Suprapubic skin (tissue), 4 donors: Measurements from ENCODE around the gene PARN. TPM values are rescaled to one million over a fixed set of nuclear protein-coding genes. Genes with fewer than 3 reads are reported as not detected.
A peak's percentile ranks its signal among the peaks of the same experiment; 100 is the strongest.

Source experiments
- DNase-seq, 2 donors: peaks; one replicate each; pipeline ENCODE4 v3.0.0-alpha.2; 2019; ENCODE audit warnings: low spot score in 2 of 2
- H3K27ac ChIP-seq: fragments of 200-600 bp; sonication (generic); one replicate; pipeline ENCODE4 v1.5.1; 2019
- H3K27me3 ChIP-seq: fragments of 200-600 bp; sonication (generic); one replicate; pipeline ENCODE4 v1.5.1; 2019
- H3K36me3 ChIP-seq: fragments of 200-600 bp; sonication (generic); one replicate; pipeline ENCODE4 v1.5.1; 2019
- H3K4me1 ChIP-seq: fragments of 200-600 bp; sonication (generic); one replicate; pipeline ENCODE4 v1.5.1; 2019
- H3K4me3 ChIP-seq: fragments of 200-600 bp; sonication (generic); one replicate; pipeline ENCODE4 v1.5.1; 2019; ENCODE audit warnings: mild to moderate bottlenecking
- H3K9me3 ChIP-seq: fragments of 200-600 bp; sonication (generic); one replicate; pipeline ENCODE4 v1.5.1; 2019
- EP300 ChIP-seq: sonication (generic); formaldehyde crosslinking; IDR thresholded peaks from one replicate; pipeline ENCODE4 v1.6.1; 2017; ENCODE audit warnings: antibody characterized with exemption
- POLR2A ChIP-seq, 2 donors: fragments of 450-650 bp; IDR thresholded peaks; one replicate each; pipeline ENCODE4 v1.6.1; 2017; ENCODE audit warnings: antibody characterized with exemption in 2 of 2, mild to moderate bottlenecking in 2 of 2, moderate library complexity in 2 of 2
- POLR2AphosphoS5 ChIP-seq, 3 donors: sonication (generic); formaldehyde crosslinking; IDR thresholded peaks; one replicate each; pipeline ENCODE4 v1.6.1; 2017; ENCODE audit warnings: antibody characterized with exemption in 3 of 3
- WGBS: methylation state at CpG from one replicate; pipeline ENCODE4 v1.1.5; 2018; 5-methylcytosine and 5-hydroxymethylcytosine counted together
- total RNA-seq, 4 donors: library from RNA; depleted of rRNA; stranded (reverse); fragments of >200 nt; gene quantifications; one replicate each; pipeline ENCODE4 v1.1.0, GENCODE V29; 2016
- TF ChIP-seq, protein P1 (sequence below), 2 donors: fragments of 200-600 bp in 1 of 2; fragments of 450-650 bp in 1 of 2; sonication (generic) in 1 of 2; IDR thresholded peaks; one replicate each; pipeline ENCODE4 v1.5.1; 2016 to 2019; ENCODE audit warnings: antibody characterized with exemption in 2 of 2, mild to moderate bottlenecking in 1 of 2, moderate library complexity in 1 of 2

Gene PARN
- total RNA-seq, 4 donors from 2014 or later: 33.7 to 44.6 (median 37.1) TPM

DNA sequence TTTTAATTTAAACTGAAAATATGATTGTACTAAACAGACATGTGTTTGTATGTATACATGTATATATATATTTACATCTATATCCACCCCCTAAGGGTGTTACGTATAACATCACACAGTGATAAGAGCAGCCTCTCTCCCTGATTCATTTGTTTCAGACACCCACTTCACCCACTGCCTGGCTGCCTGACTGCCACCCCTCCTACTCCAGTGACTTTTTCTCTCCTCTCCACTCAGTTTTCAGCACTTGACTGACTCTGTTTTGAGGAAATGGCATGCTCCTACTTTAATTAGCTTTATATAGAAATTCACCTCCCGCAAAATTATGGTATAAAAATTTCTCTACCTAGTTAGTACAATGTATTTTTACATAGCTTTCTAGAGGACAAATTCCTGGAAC is 22.7 kb upstream of the PARN start:
- TF ChIP-seq, protein P1, sequence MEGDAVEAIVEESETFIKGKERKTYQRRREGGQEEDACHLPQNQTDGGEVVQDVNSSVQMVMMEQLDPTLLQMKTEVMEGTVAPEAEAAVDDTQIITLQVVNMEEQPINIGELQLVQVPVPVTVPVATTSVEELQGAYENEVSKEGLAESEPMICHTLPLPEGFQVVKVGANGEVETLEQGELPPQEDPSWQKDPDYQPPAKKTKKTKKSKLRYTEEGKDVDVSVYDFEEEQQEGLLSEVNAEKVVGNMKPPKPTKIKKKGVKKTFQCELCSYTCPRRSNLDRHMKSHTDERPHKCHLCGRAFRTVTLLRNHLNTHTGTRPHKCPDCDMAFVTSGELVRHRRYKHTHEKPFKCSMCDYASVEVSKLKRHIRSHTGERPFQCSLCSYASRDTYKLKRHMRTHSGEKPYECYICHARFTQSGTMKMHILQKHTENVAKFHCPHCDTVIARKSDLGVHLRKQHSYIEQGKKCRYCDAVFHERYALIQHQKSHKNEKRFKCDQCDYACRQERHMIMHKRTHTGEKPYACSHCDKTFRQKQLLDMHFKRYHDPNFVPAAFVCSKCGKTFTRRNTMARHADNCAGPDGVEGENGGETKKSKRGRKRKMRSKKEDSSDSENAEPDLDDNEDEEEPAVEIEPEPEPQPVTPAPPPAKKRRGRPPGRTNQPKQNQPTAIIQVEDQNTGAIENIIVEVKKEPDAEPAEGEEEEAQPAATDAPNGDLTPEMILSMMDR (IDR thresholded peaks at IDR 0.05): no peak
- TF ChIP-seq EP300 (no peak), POLR2AphosphoS5 (IDR thresholded peaks at IDR 0.05) (no peak), POLR2A (IDR thresholded peaks at IDR 0.05) (no peak)
- H3K4me3 ChIP-seq: no peak overlapping the region
- WGBS: 97% methylated on average over 2 of the region's 2 CpGs
- H3K4me1 ChIP-seq: peaks cover 5% of the 10 kb centered on the region
- no peaks in the 10 kb centered on the region for H3K9me3 ChIP-seq
- no peak overlapping the region for H3K27ac ChIP-seq
- H3K36me3 ChIP-seq: peaks cover 82% of the 10 kb centered on the region
- no peaks in the 10 kb centered on the region for H3K27me3 ChIP-seq
- DNase-seq: no peak

DNA sequence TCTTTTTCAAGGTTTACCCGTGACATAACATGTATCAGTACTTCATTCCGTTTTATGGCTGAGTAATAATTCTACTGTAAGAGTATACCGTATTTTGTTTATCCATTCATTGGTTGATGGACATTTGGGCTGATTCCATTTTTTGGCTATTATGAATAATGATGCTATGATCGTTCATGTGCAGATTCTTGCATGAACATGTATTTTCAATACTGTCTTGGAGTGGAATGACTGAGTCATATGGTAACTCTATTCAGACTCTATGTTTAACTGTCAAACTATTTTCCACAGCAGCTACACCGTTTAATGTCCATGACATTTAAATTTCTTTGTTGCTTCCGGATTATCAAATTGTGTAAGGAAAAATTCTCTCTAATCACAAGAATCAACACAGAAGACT is 20.6 kb upstream of the PARN start:
- Histone ChIP-seq H3K4me1 (no peaks in the 10 kb centered on the region), H3K9me3 (no peaks in the 10 kb centered on the region), H3K4me3 (no peak overlapping the region), H3K36me3 (peaks cover 84% of the 10 kb centered on the region), H3K27me3 (no peaks in the 10 kb centered on the region), H3K27ac (no peak overlapping the region)
- WGBS: 60% methylated on average over 6 of the region's 6 CpGs
- TF ChIP-seq POLR2AphosphoS5 (IDR thresholded peaks at IDR 0.05) (no peak), POLR2A (IDR thresholded peaks at IDR 0.05) (no peak), EP300 (no peak)
- TF ChIP-seq, protein P1 (IDR thresholded peaks at IDR 0.05): no peak
- no peak for DNase-seq

DNA sequence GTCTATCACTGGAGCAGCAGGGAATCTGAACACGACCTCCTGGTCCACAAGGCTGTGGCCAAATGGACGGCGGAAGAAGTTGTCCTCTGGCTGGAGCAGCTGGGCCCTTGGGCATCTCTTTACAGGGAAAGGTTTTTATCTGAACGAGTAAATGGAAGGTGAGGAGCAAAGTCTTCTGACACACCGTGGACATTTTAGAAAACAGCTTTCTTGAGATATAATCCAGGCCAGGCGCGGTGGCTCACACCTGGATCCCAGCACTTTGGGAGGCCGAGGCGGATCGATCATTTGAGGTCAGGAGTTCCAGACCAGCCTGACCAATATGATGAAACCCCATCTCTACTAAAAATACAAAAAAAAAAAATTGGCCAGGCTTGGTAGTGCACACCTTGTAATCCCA is 19.8 kb upstream of the PARN start:
- Histone ChIP-seq H3K36me3 (peaks cover 88% of the 10 kb centered on the region), H3K4me1 (no peaks in the 10 kb centered on the region), H3K27me3 (no peaks in the 10 kb centered on the region), H3K27ac (no peak overlapping the region), H3K4me3 (no peak overlapping the region), H3K9me3 (no peaks in the 10 kb centered on the region)
- TF ChIP-seq POLR2A (IDR thresholded peaks at IDR 0.05) (no peak), POLR2AphosphoS5 (IDR thresholded peaks at IDR 0.05) (no peak), EP300 (no peak)
- TF ChIP-seq, protein P1 (IDR thresholded peaks at IDR 0.05): no peak
- WGBS: 96% methylated on average over 10 of the region's 10 CpGs
- DNase-seq: no peak

- TF ChIP-seq POLR2A (IDR thresholded peaks at IDR 0.05) (no peak), POLR2AphosphoS5 (IDR thresholded peaks at IDR 0.05) (no peak), EP300 (no peak)
- TF ChIP-seq, protein P1 (IDR thresholded peaks at IDR 0.05): no peak
- Histone ChIP-seq H3K36me3 (peaks cover 39% of the 10 kb centered on the region), H3K27me3 (no peaks in the 10 kb centered on the region), H3K9me3 (no peaks in the 10 kb centered on the region), H3K4me1 (peaks cover 2% of the 10 kb centered on the region), H3K4me3 (no peak overlapping the region), H3K27ac (no peak overlapping the region)
- 90% methylated on average over 7 of the region's 7 CpGs for WGBS
- DNase-seq: peak in 1 of 2 donors; percentile 42
Observed at GRCh38 chr16:14641926-14642325, 11.9 kb upstream of the PARN start.

- no peaks in the 10 kb centered on the region for H3K27me3 ChIP-seq
- peaks cover 10% of the 10 kb centered on the region for H3K4me1 ChIP-seq
- DNase-seq: peak in 1 of 2 donors; percentile 17
- H3K9me3 ChIP-seq: no peaks in the 10 kb centered on the region
- H3K4me3 ChIP-seq: no peak overlapping the region
- peaks cover 32% of the 10 kb centered on the region for H3K36me3 ChIP-seq
- 93% methylated on average over 8 of the region's 8 CpGs for WGBS
- H3K27ac ChIP-seq: no peak overlapping the region
- TF ChIP-seq POLR2A (IDR thresholded peaks at IDR 0.05) (no peak), EP300 (no peak), POLR2AphosphoS5 (IDR thresholded peaks at IDR 0.05) (no peak)
- TF ChIP-seq, protein P1 (IDR thresholded peaks at IDR 0.05): no peak
Observed at GRCh38 chr16:14641206-14641605, 11.1 kb upstream of the PARN start.
